DND-41 (cell line): ENCODE measurements around the gene SMC1A.

ENCODE experiments used
- ATAC-seq: fragments of 200-7000 bp; cut with Tn5 transposase; 3 replicates; pipeline ENCODE4 v1.9.1; 2021; ENCODE audit warnings: low read depth; ENCODE audit not compliant: insufficient read depth
- DNase-seq: peaks from one replicate; pipeline ENCODE4 v3.0.0-alpha.2; 2020
- H2AFZ ChIP-seq: 2 replicates; pipeline ENCODE4 v1.6.0; 2012; ENCODE audit warnings: low read depth, low read length
- H3K27ac ChIP-seq: 2 replicates; pipeline ENCODE4 v1.5.1; 2012; ENCODE audit warnings: low read length, inconsistent platforms
- H3K27me3 ChIP-seq: fragments of 200-600 bp; sonication (generic); 2 replicates; pipeline ENCODE4 v1.6.0; 2012; ENCODE audit warnings: low read length, mild to moderate bottlenecking, inconsistent platforms; ENCODE audit not compliant: insufficient read depth, poor library complexity
- H3K36me3 ChIP-seq: 2 replicates; pipeline ENCODE4 v1.5.1; 2012; ENCODE audit warnings: low read length, inconsistent platforms; ENCODE audit not compliant: insufficient read depth
- H3K4me1 ChIP-seq: 2 replicates; pipeline ENCODE4 v1.5.1; 2012; ENCODE audit warnings: mild to moderate bottlenecking, low read length; ENCODE audit not compliant: insufficient read depth
- H3K4me2 ChIP-seq: 2 replicates; pipeline ENCODE4 v1.6.0; 2012; ENCODE audit warnings: mild to moderate bottlenecking, moderate library complexity, low read length, inconsistent platforms; ENCODE audit not compliant: insufficient read depth
- H3K4me3 ChIP-seq, 2 experiments: fragments of 200-600 bp in 1 of 2; shearing (Covaris generic) in 1 of 2; 2 replicates each; pipeline ENCODE4 v1.5.1; 2012 to 2016; ENCODE audit warnings: inconsistent platforms in 2 of 2, low read length in 2 of 2, mild to moderate bottlenecking in 2 of 2, low read depth in 1 of 2, moderate library complexity in 1 of 2
- H3K79me2 ChIP-seq: 2 replicates; pipeline ENCODE4 v1.6.0; 2012; ENCODE audit warnings: low read length, inconsistent platforms; ENCODE audit not compliant: insufficient read depth
- H3K9ac ChIP-seq: 2 replicates; pipeline ENCODE4 v1.6.0; 2012; ENCODE audit warnings: low read depth, mild to moderate bottlenecking, inconsistent platforms, low read length, moderate library complexity
- H3K9me3 ChIP-seq: 2 replicates; pipeline ENCODE4 v1.5.1; 2012; ENCODE audit warnings: low read length, moderate library complexity, mild to moderate bottlenecking, inconsistent platforms; ENCODE audit not compliant: insufficient read depth, severe bottlenecking
- H4K20me1 ChIP-seq: 2 replicates; pipeline ENCODE4 v1.6.0; 2012; ENCODE audit warnings: low read length; ENCODE audit not compliant: insufficient read depth
- EZH2 ChIP-seq: IDR thresholded peaks from 3 replicates; pipeline ENCODE4 v1.6.1; 2012; ENCODE audit warnings: borderline replicate concordance, low read depth, mild to moderate bottlenecking, moderate library complexity, low read length, inconsistent platforms; ENCODE audit not compliant: severe bottlenecking
- TF ChIP-seq, protein P1 (sequence below): IDR thresholded peaks from 2 replicates; pipeline ENCODE4 v1.5.1; 2012; ENCODE audit warnings: borderline replicate concordance, low read length, moderate library complexity, mild to moderate bottlenecking; ENCODE audit not compliant: poor library complexity, severe bottlenecking; ENCODE audit errors: extremely low read depth

The SMC1A gene

DNA sequence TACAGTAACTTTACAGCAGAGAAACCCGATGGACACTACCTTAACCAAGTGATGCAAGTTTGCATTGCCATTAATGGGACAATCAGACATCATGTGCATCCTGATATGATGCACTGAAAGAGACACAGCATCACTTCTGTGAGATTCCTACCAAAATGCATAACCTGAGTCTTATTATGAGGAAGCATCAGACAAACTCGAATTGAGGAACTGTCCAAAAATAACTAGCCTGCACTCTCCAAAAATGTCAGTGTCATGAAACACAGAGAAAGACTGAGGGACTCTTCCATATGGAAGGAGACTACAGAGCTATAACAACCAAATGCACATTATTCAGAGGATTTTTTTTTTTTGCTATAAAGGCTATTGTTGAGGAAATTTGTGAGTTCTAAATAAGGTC lies 74.5 kb downstream of the SMC1A start:
- Histone ChIP-seq H3K27ac (no peak overlapping the region), H3K27me3 (no peaks in the 10 kb centered on the region), H3K9ac (no peak overlapping the region), H3K9me3 (no peaks in the 10 kb centered on the region), H3K36me3 (no peaks in the 10 kb centered on the region), H3K4me3 (no peak overlapping the region), H3K4me2 (no peak overlapping the region), H3K79me2 (no peaks in the 10 kb centered on the region), H4K20me1 (no peaks in the 10 kb centered on the region), H2AFZ (no peak overlapping the region), H3K4me1 (no peaks in the 10 kb centered on the region)
- no peak for TF ChIP-seq EZH2
- TF ChIP-seq, protein P1, sequence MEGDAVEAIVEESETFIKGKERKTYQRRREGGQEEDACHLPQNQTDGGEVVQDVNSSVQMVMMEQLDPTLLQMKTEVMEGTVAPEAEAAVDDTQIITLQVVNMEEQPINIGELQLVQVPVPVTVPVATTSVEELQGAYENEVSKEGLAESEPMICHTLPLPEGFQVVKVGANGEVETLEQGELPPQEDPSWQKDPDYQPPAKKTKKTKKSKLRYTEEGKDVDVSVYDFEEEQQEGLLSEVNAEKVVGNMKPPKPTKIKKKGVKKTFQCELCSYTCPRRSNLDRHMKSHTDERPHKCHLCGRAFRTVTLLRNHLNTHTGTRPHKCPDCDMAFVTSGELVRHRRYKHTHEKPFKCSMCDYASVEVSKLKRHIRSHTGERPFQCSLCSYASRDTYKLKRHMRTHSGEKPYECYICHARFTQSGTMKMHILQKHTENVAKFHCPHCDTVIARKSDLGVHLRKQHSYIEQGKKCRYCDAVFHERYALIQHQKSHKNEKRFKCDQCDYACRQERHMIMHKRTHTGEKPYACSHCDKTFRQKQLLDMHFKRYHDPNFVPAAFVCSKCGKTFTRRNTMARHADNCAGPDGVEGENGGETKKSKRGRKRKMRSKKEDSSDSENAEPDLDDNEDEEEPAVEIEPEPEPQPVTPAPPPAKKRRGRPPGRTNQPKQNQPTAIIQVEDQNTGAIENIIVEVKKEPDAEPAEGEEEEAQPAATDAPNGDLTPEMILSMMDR, result no peak
- DNase-seq (no peak), ATAC-seq (no peak)

DNA sequence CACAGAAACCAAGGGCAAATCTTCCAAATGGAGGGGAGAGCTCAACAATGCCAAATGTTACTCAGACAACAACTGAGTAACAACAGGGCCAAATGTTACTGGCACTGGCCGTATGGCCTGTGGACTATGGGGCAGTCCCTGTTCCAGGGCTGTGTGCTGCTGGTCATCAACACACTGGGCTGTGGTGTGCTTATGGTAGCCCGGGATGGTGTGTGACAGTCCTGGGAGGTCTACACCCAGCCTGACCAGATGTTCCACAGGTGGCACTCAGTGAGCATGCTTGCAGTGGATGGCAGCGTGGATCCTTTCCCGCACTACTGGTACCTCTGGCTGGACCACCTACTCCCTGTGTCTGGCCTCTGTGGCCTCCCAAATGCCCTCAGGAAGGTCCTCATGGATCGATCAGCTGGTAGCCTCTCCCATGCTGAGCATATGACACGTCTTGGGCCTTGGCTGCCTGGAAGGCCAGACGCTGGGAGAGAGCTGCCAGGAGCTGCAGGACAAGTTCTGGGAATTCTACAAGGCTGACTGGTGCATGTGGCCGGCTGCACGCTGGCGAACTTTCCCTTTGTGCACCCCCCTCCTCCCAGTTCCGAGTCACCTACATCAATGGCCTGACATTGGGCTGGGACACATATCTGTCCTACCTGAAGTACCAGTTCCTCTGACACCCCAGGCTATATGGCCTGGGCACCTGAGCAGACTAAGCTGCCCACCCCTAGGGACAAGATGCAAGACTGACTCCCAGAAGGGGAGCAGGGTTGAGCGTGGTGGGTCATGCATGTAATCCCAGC lies 81.4 kb downstream of the SMC1A start:
- Histone ChIP-seq H3K36me3 (no peaks in the 10 kb centered on the region), H3K4me3 (no peak overlapping the region), H3K4me2 (no peak overlapping the region), H3K9ac (no peak overlapping the region), H3K27me3 (no peaks in the 10 kb centered on the region), H3K9me3 (no peaks in the 10 kb centered on the region), H2AFZ (no peak overlapping the region), H3K79me2 (no peaks in the 10 kb centered on the region), H4K20me1 (no peaks in the 10 kb centered on the region), H3K4me1 (no peaks in the 10 kb centered on the region), H3K27ac (no peak overlapping the region)
- no peak for ATAC-seq
- DNase-seq, result no peak
- TF ChIP-seq EZH2, result no peak
- TF ChIP-seq, protein P1, result no peak

DNA sequence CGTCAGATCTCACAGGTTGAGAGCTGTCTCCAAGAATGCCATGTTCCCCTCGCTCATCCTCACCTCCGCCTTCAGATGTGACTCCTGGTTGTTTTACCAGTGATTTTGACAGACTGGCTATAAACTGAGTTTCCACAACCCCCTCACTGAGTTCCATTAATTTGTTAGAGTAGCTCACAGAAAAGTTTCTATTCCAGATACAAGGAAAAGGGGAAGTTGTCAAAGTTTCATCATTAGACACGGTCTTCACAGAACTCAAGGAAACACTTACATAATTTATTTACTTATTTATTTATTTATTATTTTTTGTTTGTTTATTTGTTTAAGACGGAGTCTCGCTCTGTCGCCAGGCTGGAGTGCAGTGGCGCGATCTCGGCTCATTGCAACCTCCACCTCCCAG lies 85.4 kb downstream of the SMC1A start:
- no peak overlapping the region for H3K4me3 ChIP-seq
- no peak overlapping the region for H3K4me2 ChIP-seq
- H3K36me3 ChIP-seq, result no peaks in the 10 kb centered on the region
- no peaks in the 10 kb centered on the region for H3K27me3 ChIP-seq
- H3K9me3 ChIP-seq, result no peaks in the 10 kb centered on the region
- no peaks in the 10 kb centered on the region for H3K79me2 ChIP-seq
- no peak for DNase-seq
- TF ChIP-seq EZH2, result no peak
- TF ChIP-seq, protein P1, result no peak
- no peak overlapping the region for H2AFZ ChIP-seq
- ATAC-seq, result no peak
- H3K9ac ChIP-seq, result no peak overlapping the region
- H4K20me1 ChIP-seq, result no peaks in the 10 kb centered on the region
- H3K4me1 ChIP-seq, result no peaks in the 10 kb centered on the region
- H3K27ac ChIP-seq, result no peak overlapping the region

GRCh38 chrX:53333853-53334252 lies 88.6 kb downstream of the SMC1A start:
- no peak overlapping the region for H3K9ac ChIP-seq
- no peaks in the 10 kb centered on the region for H3K27me3 ChIP-seq
- no peaks in the 10 kb centered on the region for H3K9me3 ChIP-seq
- H3K36me3 ChIP-seq, result no peaks in the 10 kb centered on the region
- no peaks in the 10 kb centered on the region for H3K79me2 ChIP-seq
- H4K20me1 ChIP-seq, result no peaks in the 10 kb centered on the region
- H3K4me1 ChIP-seq, result no peaks in the 10 kb centered on the region
- DNase-seq, result no peak
- ATAC-seq, result no peak
- H3K4me2 ChIP-seq, result no peak overlapping the region
- TF ChIP-seq, protein P1, result no peak
- TF ChIP-seq EZH2, result no peak
- no peak overlapping the region for H3K27ac ChIP-seq
- no peak overlapping the region for H3K4me3 ChIP-seq
- H2AFZ ChIP-seq, result no peak overlapping the region
